OCI-LY3 (cell line): Measurements from ENCODE around the gene SLC26A11.
"Not testable (repeated sequence)": the region's sequence is repeated elsewhere in the genome, so short reads cannot be mapped to it uniquely, and the experiment has no call there.

Source experiments
- H2AFZ ChIP-seq: fragments of 200-600, 300-600 bp; shearing (Covaris generic); 2 replicates; pipeline ENCODE4 v1.6.0; 2014; ENCODE audit warnings: antibody characterized with exemption, low read depth, low read length
- H3K27ac ChIP-seq: fragments of 200-600, 300-600 bp; sonication (generic); 2 replicates; pipeline ENCODE4 v1.5.1; 2014; ENCODE audit warnings: mild to moderate bottlenecking, low read length, moderate library complexity, mixed read lengths
- H3K27me3 ChIP-seq: fragments of 200-600, 300-600 bp; sonication (generic); 2 replicates; pipeline ENCODE4 v1.6.1; 2014; ENCODE audit warnings: low read depth, low read length, mixed read lengths
- H3K36me3 ChIP-seq: fragments of 200-600, 300-600 bp; sonication (generic); replicated peaks from 2 replicates; pipeline ENCODE3; 2014; ENCODE audit warnings: low read depth, low read length, mixed read lengths
- H3K4me1 ChIP-seq: fragments of 300-600, 200-600 bp; sonication (generic); 2 replicates; pipeline ENCODE4 v1.6.1; 2014; ENCODE audit warnings: low read length, mixed read lengths
- H3K4me2 ChIP-seq: fragments of 200-600, 300-600 bp; sonication (generic); 2 replicates; pipeline ENCODE4 v1.6.1; 2014; ENCODE audit warnings: low read length, mixed read lengths
- H3K4me3 ChIP-seq: fragments of 300-600, 200-600 bp; sonication (generic); 2 replicates; pipeline ENCODE4 v1.5.1; 2014; ENCODE audit warnings: antibody characterized with exemption, mild to moderate bottlenecking, low read length, moderate library complexity
- H3K79me2 ChIP-seq: fragments of 300-600, 200-600 bp; shearing (Covaris generic); 2 replicates; pipeline ENCODE4 v1.6.1; 2014; ENCODE audit warnings: mild to moderate bottlenecking, low read length, mixed read lengths
- H3K9ac ChIP-seq: fragments of 300-600, 200-600 bp; shearing (Covaris generic); 2 replicates; pipeline ENCODE4 v1.6.0; 2014; ENCODE audit warnings: mild to moderate bottlenecking, low read length, moderate library complexity
- H3K9me3 ChIP-seq: fragments of 200-600, 300-600 bp; shearing (Covaris generic); 2 replicates; pipeline ENCODE4 v1.6.1; 2014; ENCODE audit warnings: low read length, mixed read lengths; ENCODE audit not compliant: insufficient read depth
- H4K20me1 ChIP-seq: fragments of 200-600, 300-600 bp; sonication (generic); 2 replicates; pipeline ENCODE4 v1.6.1; 2016; ENCODE audit warnings: low read length, mixed read lengths; ENCODE audit not compliant: insufficient read depth
- CTCF ChIP-seq: fragments of 200-600, 300-600 bp; sonication (generic); IDR thresholded peaks from 2 replicates; pipeline ENCODE4 v1.5.1; 2014; ENCODE audit warnings: antibody characterized with exemption, low read length, low read depth
- EZH2phosphoT487 ChIP-seq: fragments of 200-600 bp; shearing (Covaris generic); IDR thresholded peaks from 2 replicates; pipeline ENCODE4 v1.6.1; 2018; ENCODE audit warnings: antibody characterized with exemption, mixed run types, low read depth

The SLC26A11 gene

GRCh38 chr17:80274871-80275449 is 54.7 kb downstream of the SLC26A11 start:
- no peak for TF ChIP-seq CTCF
- TF ChIP-seq EZH2phosphoT487 = no peak
- Histone ChIP-seq H3K27me3 (no peaks in the 10 kb centered on the region), H3K79me2 (peaks cover 87% of the 10 kb centered on the region), H4K20me1 (peaks cover 76% of the 10 kb centered on the region), H3K9me3 (no peaks in the 10 kb centered on the region), H3K27ac (no peak overlapping the region), H2AFZ (no peak overlapping the region), H3K4me3 (no peak overlapping the region), H3K36me3 (peaks cover 62% of the 10 kb centered on the region), H3K4me1 (no peaks in the 10 kb centered on the region), H3K9ac (no peak overlapping the region), H3K4me2 (no peak overlapping the region)

- H3K27ac ChIP-seq, H3K9ac ChIP-seq, H2AFZ ChIP-seq, H3K4me3 ChIP-seq, H3K9me3 ChIP-seq, H3K4me1 ChIP-seq, H3K27me3 ChIP-seq, H3K4me2 ChIP-seq: not testable (repeated sequence)
- peaks cover 61% of the 10 kb centered on the region for H3K36me3 ChIP-seq
- H4K20me1 ChIP-seq = peaks cover 76% of the 10 kb centered on the region
- H3K79me2 ChIP-seq = peaks cover 87% of the 10 kb centered on the region
Measured at GRCh38 chr17:80275857-80276256, 55.6 kb downstream of the SLC26A11 start.

GRCh38 chr17:80277751-80278671 is 57.8 kb downstream of the SLC26A11 start:
- Histone ChIP-seq H3K36me3 (peaks cover 55% of the 10 kb centered on the region), H3K4me1 (no peaks in the 10 kb centered on the region), H3K9me3 (no peaks in the 10 kb centered on the region), H3K27ac (no peak overlapping the region), H3K27me3 (no peaks in the 10 kb centered on the region), H3K4me3 (no peak overlapping the region), H3K9ac (no peak overlapping the region), H3K79me2 (peaks cover 88% of the 10 kb centered on the region), H4K20me1 (peaks cover 74% of the 10 kb centered on the region), H3K4me2 (no peak overlapping the region), H2AFZ (no peak overlapping the region)
- TF ChIP-seq CTCF (no peak), EZH2phosphoT487 (no peak)

GRCh38 chr17:80279895-80280294 is 59.7 kb downstream of the SLC26A11 start:
- H3K79me2 ChIP-seq = peaks cover 89% of the 10 kb centered on the region
- H3K36me3 ChIP-seq = peaks cover 56% of the 10 kb centered on the region
- H4K20me1 ChIP-seq = peaks cover 76% of the 10 kb centered on the region
- H2AFZ ChIP-seq = no peak overlapping the region
- no peak overlapping the region for H3K4me2 ChIP-seq
- H3K4me3 ChIP-seq = no peak overlapping the region
- H3K9me3 ChIP-seq = no peaks in the 10 kb centered on the region
- no peak overlapping the region for H3K9ac ChIP-seq
- H3K27ac ChIP-seq = no peak overlapping the region
- H3K4me1 ChIP-seq = no peaks in the 10 kb centered on the region
- H3K27me3 ChIP-seq = no peaks in the 10 kb centered on the region
- TF ChIP-seq EZH2phosphoT487 (no peak), CTCF (no peak)
